ENCODE results near the gene RMND1. TPM values are rescaled to one million over a fixed set of nuclear protein-coding genes. Genes with fewer than 3 reads are reported as not detected.

The RMND1 gene
- total RNA-seq, 1 experiment from 2014 or later = 37.6 TPM

DNA sequence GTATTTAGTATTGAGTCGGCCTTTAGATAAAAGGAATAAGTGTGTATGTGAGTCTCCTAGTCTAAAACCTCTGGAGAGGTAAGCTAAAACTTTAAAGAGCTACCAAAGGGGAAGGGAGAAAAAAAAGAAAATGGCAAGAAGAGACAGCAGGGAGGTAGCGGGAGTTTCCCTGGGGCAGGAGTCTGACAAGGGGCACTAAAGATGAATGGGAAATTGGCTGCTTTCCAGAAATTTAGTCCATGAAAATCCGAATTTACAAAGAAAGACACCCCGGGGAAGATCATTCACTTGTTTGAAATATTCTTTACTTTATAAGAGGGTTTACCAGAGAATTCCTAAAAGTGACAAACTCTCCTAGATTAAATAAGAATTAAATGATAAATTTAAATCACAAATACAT is 19.3 kb downstream of the RMND1 start:
- BruUV-seq (replicated peaks) = no TSS peak
- peak overlapping the region; percentile 12 for H3K27ac Mint-ChIP-seq (ENCODE audit: low read depth, unreplicated experiment)
- no peaks in the 10 kb centered on the region for H3K27me3 Mint-ChIP-seq (ENCODE audit: insufficient read depth, unreplicated experiment)
- ChIA-PET CTCF (no interaction called here), POLR2A (no interaction called here)
- no peak overlapping the region for H3K4me3 Mint-ChIP-seq (ENCODE audit: unreplicated experiment)
- DNase-seq (ENCODE audit: unreplicated experiment) = no peak
- intact Hi-C loops (cut with micrococcal nuclease) = no loop called here
- H3K36me3 Mint-ChIP-seq (ENCODE audit: insufficient read depth, unreplicated experiment) = peaks cover 70% of the 10 kb centered on the region
- H3K4me1 Mint-ChIP-seq (ENCODE audit: insufficient read depth, unreplicated experiment) = peaks cover 4% of the 10 kb centered on the region
- TF ChIP-seq, protein P1, sequence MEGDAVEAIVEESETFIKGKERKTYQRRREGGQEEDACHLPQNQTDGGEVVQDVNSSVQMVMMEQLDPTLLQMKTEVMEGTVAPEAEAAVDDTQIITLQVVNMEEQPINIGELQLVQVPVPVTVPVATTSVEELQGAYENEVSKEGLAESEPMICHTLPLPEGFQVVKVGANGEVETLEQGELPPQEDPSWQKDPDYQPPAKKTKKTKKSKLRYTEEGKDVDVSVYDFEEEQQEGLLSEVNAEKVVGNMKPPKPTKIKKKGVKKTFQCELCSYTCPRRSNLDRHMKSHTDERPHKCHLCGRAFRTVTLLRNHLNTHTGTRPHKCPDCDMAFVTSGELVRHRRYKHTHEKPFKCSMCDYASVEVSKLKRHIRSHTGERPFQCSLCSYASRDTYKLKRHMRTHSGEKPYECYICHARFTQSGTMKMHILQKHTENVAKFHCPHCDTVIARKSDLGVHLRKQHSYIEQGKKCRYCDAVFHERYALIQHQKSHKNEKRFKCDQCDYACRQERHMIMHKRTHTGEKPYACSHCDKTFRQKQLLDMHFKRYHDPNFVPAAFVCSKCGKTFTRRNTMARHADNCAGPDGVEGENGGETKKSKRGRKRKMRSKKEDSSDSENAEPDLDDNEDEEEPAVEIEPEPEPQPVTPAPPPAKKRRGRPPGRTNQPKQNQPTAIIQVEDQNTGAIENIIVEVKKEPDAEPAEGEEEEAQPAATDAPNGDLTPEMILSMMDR (IDR thresholded peaks at IDR 0.05; ENCODE audit: unreplicated experiment) = no peak
- H3K9me3 Mint-ChIP-seq (ENCODE audit: unreplicated experiment) = no peaks in the 10 kb centered on the region

DNA sequence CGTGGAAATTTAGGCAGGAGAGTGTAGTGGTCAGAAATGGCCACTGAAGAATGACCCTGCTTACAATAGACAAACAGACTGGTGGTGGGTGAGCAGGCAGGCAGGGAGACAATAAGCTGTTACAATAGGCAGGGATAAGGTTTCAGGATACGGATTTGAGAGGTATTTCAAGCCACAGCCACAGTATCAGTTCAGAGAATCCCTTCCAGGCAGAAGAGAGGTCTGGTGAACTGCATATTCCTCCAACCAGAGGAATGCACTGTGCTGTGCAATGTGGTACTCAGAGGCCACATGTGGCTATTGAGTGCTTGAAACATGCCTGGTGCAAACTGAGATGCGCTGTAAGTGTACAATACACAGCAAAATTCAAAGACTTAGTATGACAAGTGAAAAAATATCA is 20.6 kb downstream of the RMND1 start:
- Mint-ChIP-seq H3K27me3 (ENCODE audit: insufficient read depth, unreplicated experiment) (no peaks in the 10 kb centered on the region), H3K4me1 (ENCODE audit: insufficient read depth, unreplicated experiment) (no peaks in the 10 kb centered on the region), H3K4me3 (ENCODE audit: unreplicated experiment) (no peak overlapping the region), H3K9me3 (ENCODE audit: unreplicated experiment) (no peaks in the 10 kb centered on the region), H3K36me3 (ENCODE audit: insufficient read depth, unreplicated experiment) (peaks cover 82% of the 10 kb centered on the region), H3K27ac (ENCODE audit: low read depth, unreplicated experiment) (no peak overlapping the region)
- intact Hi-C loops (cut with micrococcal nuclease) = no loop called here
- DNase-seq (ENCODE audit: unreplicated experiment) = no peak
- TF ChIP-seq, protein P1 (IDR thresholded peaks at IDR 0.05; ENCODE audit: unreplicated experiment) = no peak
- BruUV-seq (replicated peaks) = no TSS peak
- ChIA-PET CTCF (interaction anchor here (0.7 to 0.9 kb wide), 2 partner anchors 14 to 931 kb away, joined by 3 read pairs; no protein-coding TSS in a partner anchor), POLR2A (no interaction called here)

DNA sequence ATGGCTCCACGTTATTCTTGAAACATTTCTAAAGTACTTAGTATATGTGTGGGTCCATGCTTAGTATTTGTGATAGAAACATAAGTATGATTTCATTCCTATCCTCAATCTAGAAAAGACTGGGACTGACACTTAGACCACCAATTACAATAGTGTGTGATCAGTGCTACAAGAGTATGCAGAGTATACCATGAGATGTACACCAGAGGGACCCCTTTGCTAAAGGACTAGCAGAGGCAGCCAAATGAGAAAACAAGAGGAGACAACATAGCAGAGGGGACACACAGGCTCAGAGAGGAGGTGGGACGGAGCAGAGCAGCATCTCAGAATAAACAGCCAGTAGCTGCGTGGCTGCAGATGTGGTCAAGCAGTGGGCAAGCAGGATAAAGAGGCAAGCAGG is 21.0 kb downstream of the RMND1 start:
- Mint-ChIP-seq H3K36me3 (ENCODE audit: insufficient read depth, unreplicated experiment) (peaks cover 82% of the 10 kb centered on the region), H3K4me1 (ENCODE audit: insufficient read depth, unreplicated experiment) (no peaks in the 10 kb centered on the region), H3K27me3 (ENCODE audit: insufficient read depth, unreplicated experiment) (no peaks in the 10 kb centered on the region), H3K4me3 (ENCODE audit: unreplicated experiment) (no peak overlapping the region), H3K27ac (ENCODE audit: low read depth, unreplicated experiment) (peak overlapping the region; percentile 51), H3K9me3 (ENCODE audit: unreplicated experiment) (no peaks in the 10 kb centered on the region)
- intact Hi-C loops (cut with micrococcal nuclease) = no loop called here
- POLR2A ChIA-PET = no interaction called here
- DNase-seq (ENCODE audit: unreplicated experiment) = no peak
- CTCF ChIA-PET = interaction anchor here (0.7 kb wide), 1 partner anchor 931 kb away, joined by 3 read pairs; no protein-coding TSS in a partner anchor
- no TSS peak for BruUV-seq (replicated peaks)
- TF ChIP-seq, protein P1 (IDR thresholded peaks at IDR 0.05; ENCODE audit: unreplicated experiment) = no peak

DNA sequence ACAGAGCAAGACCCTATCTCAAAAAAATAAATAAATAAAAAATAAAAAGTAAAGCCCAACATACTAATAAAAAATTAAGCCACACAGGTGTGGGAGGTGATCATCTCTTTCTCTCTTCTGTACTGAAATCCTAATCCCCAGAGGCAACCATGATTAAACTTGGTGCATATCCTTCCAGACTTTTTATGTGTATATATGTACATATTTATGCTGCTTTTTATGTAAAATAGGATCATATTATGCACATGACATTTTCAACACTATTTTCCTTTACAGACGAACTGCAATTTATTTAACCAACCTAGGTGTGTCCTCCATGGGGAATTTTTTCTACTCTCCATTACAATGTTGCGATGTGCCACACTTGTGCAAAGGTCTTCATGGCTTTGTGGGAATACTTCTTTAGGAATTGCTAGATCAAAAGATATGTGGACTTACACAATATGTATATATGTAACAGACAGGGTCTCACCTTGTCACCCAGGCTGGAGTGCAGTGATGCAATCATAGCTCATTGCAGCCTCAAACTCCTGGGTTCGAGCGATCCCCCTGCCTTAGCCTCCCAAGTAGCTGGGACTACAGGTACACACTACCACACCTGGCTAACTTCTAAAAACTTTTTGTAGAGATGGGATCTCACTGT is 23.7 kb downstream of the RMND1 start:
- ChIA-PET CTCF (no interaction called here), POLR2A (no interaction called here)
- intact Hi-C loops (cut with micrococcal nuclease) = no loop called here
- H3K4me1 Mint-ChIP-seq (ENCODE audit: insufficient read depth, unreplicated experiment) = no peaks in the 10 kb centered on the region
- no peak for DNase-seq (ENCODE audit: unreplicated experiment)
- TF ChIP-seq, protein P1 (IDR thresholded peaks at IDR 0.05; ENCODE audit: unreplicated experiment) = no peak
- no TSS peak for BruUV-seq (replicated peaks)
- no peaks in the 10 kb centered on the region for H3K9me3 Mint-ChIP-seq (ENCODE audit: unreplicated experiment)
- H3K27me3 Mint-ChIP-seq (ENCODE audit: insufficient read depth, unreplicated experiment) = no peaks in the 10 kb centered on the region
- no peak overlapping the region for H3K4me3 Mint-ChIP-seq (ENCODE audit: unreplicated experiment)
- H3K27ac Mint-ChIP-seq (ENCODE audit: low read depth, unreplicated experiment) = no peak overlapping the region
- peaks cover 93% of the 10 kb centered on the region for H3K36me3 Mint-ChIP-seq (ENCODE audit: insufficient read depth, unreplicated experiment)
